Activated naive CD4-positive, alpha-beta T cell treated with anti-CD3 and anti-CD28 coated beads, Interleukin-2, amount 50 U/mL, for 24 hours (primary cell): Measurements from ENCODE around the gene STAMBP.

Experiments
- H3K27ac Mint-ChIP-seq: one replicate; pipeline ENCODE4 v1.8.0; 2021; ENCODE audit warnings: mild to moderate bottlenecking, mixed read lengths
- H3K27me3 Mint-ChIP-seq: one replicate; pipeline ENCODE4 v1.8.0; 2021; ENCODE audit warnings: mixed read lengths
- H3K36me3 Mint-ChIP-seq: one replicate; pipeline ENCODE4 v1.8.0; 2021; ENCODE audit warnings: mixed read lengths
- H3K4me1 Mint-ChIP-seq: one replicate; pipeline ENCODE4 v1.8.0; 2021; ENCODE audit warnings: mixed read lengths
- H3K4me3 Mint-ChIP-seq: one replicate; pipeline ENCODE4 v1.8.0; 2021; ENCODE audit warnings: mild to moderate bottlenecking, mixed read lengths
- H3K9me3 Mint-ChIP-seq: one replicate; pipeline ENCODE4 v1.8.0; 2021; ENCODE audit warnings: mixed read lengths

STAMBP gene

GRCh38 chr2:73920577-73921545 is 92.1 kb downstream of the STAMBP start:
- H3K36me3 Mint-ChIP-seq, result no peaks in the 10 kb centered on the region
- no peaks in the 10 kb centered on the region for H3K9me3 Mint-ChIP-seq
- H3K4me3 Mint-ChIP-seq, result no peak overlapping the region
- peaks cover 9% of the 10 kb centered on the region for H3K4me1 Mint-ChIP-seq
- peak overlapping the region; percentile 41 for H3K27ac Mint-ChIP-seq
- no peaks in the 10 kb centered on the region for H3K27me3 Mint-ChIP-seq

DNA sequence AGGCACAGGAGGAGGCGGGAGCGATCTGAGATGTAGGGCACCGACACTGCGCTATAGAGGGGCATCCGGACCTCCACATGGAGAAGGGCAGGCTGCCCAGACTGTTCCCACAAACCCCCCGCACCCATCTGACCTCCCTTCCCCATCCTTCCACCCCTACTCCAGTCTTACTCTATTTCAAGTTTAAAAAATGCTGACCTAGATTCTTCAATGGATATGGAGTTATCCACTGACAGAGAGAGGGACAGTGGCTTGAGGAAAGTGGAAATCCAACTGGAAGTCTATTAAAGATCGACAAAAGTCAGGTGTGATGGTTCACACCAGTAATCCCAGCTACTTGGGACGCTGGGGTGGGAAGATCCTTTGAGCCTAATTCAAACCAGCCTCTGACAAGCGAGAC is 92.8 kb downstream of the STAMBP start:
- Mint-ChIP-seq H3K4me3 (no peak overlapping the region), H3K36me3 (no peaks in the 10 kb centered on the region), H3K4me1 (peaks cover 15% of the 10 kb centered on the region), H3K27ac (no peak overlapping the region), H3K27me3 (no peaks in the 10 kb centered on the region), H3K9me3 (no peaks in the 10 kb centered on the region)

- Mint-ChIP-seq H3K27me3 (no peaks in the 10 kb centered on the region), H3K4me3 (no peak overlapping the region), H3K4me1 (peaks cover 18% of the 10 kb centered on the region), H3K36me3 (peaks cover under 1% of the 10 kb centered on the region), H3K27ac (no peak overlapping the region), H3K9me3 (no peaks in the 10 kb centered on the region)
Observed at GRCh38 chr2:73922681-73923080, 93.9 kb downstream of the STAMBP start.
